GM18499 (cell line): Measurements from ENCODE around the gene EXOC3L4.

Source experiments
- ATAC-seq: cut with Tn5 transposase; IDR thresholded peaks from one replicate; pipeline ENCODE4 v1.9.1; 2021; ENCODE audit warnings: moderate number of reproducible peaks; ENCODE audit not compliant: insufficient read depth, unreplicated experiment

The EXOC3L4 gene

GRCh38 chr14:103089386-103090335, 4.9 kb upstream of the EXOC3L4 start:
- no peak for ATAC-seq

- ATAC-seq = no peak
These were observed 4.0 kb upstream of the EXOC3L4 start for GRCh38 chr14:103090481-103091020.

GRCh38 chr14:103091041-103091882, 3.3 kb upstream of the EXOC3L4 start:
- no peak for ATAC-seq

GRCh38 chr14:103091883-103092222, 2.7 kb upstream of the EXOC3L4 start:
- no peak for ATAC-seq

GRCh38 chr14:103093856-103094405, 594 bp upstream of the EXOC3L4 start:
- ATAC-seq = no peak

GRCh38 chr14:103095210-103095778, 769 bp downstream of the EXOC3L4 start:
- ATAC-seq = no peak

GRCh38 chr14:103096387-103096786, 1.9 kb downstream of the EXOC3L4 start:
- no peak for ATAC-seq

GRCh38 chr14:103097244-103097993, 2.9 kb downstream of the EXOC3L4 start:
- no peak for ATAC-seq

GRCh38 chr14:103097994-103098957, 3.8 kb downstream of the EXOC3L4 start:
- no peak for ATAC-seq

GRCh38 chr14:103099081-103099732, 4.7 kb downstream of the EXOC3L4 start:
- ATAC-seq = no peak

GRCh38 chr14:103099733-103100280, 5.3 kb downstream of the EXOC3L4 start:
- no peak for ATAC-seq

GRCh38 chr14:103100281-103101121, 6.0 kb downstream of the EXOC3L4 start:
- no peak for ATAC-seq

GRCh38 chr14:103101257-103101962, 6.9 kb downstream of the EXOC3L4 start:
- no peak for ATAC-seq

- ATAC-seq = no peak
These were observed 7.6 kb downstream of the EXOC3L4 start for GRCh38 chr14:103101963-103102688.

- no peak for ATAC-seq
These were observed 8.2 kb downstream of the EXOC3L4 start for GRCh38 chr14:103102689-103103260.
